ENCODE measurements around the gene RPL28. TPM values are rescaled to one million over a fixed set of nuclear protein-coding genes. Genes with fewer than 3 reads are reported as not detected.
"Not testable (repeated sequence)": the region's sequence is repeated elsewhere in the genome, so short reads cannot be mapped to it uniquely, and the experiment has no call there.

Gene RPL28
- total RNA-seq, 1 donor = 2,604 TPM

DNA sequence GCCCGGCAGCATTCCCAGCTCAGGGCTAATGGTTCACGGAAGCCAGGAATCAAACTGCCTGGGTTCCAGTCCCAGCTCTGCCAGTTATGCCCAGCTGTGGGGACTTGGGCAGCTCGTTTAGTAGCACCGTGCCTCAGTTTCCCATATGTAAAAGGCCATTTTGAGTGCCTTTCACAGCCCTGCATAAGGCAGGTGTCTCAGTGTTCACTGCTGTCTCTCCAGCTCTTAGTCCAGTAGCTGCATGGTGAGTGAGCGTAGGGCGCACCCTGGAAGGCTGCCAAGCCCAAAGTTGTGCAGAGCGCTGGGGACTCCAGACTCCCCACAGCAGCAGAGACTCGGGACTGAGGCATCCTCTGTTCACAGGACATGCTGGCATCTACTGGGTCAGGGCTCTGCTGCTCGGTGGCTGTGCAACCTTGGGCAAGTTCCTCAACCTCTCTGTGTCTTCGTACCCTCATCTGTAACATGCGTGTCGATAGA lies 5.5 kb downstream of the RPL28 start:
- DNase-seq (ENCODE audit: low read depth in 2 of 3, low spot score in 2 of 3) = no peak

DNA sequence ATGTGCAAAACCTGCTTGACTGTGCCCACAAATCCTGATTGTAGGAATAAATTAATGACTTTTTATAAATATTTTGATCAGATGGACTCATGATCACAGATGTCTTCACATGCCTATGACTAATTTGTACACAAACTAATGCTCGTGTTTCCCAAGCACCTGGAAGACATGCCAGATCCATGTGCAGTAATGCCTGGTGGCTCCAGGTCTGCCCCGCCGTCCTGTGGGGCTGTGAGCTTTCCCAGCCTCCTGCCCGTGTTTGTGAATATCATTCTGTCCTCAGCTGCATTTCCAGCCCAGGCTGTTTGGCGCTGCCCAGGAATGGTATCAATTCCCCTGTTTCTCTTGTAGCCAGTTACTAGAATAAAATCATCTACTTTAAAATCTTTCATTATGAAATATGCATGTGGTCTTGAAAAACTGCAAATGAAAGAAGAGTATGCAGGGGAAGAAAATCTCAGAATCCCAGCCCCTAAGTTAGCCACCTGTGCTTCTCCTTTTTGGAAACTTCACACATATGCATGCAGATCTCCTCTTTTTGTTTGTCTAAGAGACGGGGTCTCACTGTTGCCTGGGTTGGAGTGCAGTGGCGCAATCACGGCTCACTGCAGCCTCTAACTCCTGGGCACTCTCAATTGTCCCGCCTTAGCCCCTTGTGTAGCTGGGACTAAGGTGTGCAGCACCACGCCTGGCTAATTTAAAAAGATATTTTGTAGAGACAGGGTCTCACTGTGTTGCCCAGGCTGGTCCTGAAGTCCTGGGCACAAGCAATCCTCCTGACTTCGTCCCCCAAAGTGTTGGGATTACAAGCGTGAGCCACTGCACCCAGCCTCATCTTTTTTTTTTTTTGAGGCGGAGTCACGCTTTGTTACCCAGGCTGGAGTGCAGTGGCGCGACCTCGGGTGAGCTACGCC lies 6.2 kb downstream of the RPL28 start:
- no peak for DNase-seq (ENCODE audit: low read depth in 2 of 3, low spot score in 2 of 3)

DNA sequence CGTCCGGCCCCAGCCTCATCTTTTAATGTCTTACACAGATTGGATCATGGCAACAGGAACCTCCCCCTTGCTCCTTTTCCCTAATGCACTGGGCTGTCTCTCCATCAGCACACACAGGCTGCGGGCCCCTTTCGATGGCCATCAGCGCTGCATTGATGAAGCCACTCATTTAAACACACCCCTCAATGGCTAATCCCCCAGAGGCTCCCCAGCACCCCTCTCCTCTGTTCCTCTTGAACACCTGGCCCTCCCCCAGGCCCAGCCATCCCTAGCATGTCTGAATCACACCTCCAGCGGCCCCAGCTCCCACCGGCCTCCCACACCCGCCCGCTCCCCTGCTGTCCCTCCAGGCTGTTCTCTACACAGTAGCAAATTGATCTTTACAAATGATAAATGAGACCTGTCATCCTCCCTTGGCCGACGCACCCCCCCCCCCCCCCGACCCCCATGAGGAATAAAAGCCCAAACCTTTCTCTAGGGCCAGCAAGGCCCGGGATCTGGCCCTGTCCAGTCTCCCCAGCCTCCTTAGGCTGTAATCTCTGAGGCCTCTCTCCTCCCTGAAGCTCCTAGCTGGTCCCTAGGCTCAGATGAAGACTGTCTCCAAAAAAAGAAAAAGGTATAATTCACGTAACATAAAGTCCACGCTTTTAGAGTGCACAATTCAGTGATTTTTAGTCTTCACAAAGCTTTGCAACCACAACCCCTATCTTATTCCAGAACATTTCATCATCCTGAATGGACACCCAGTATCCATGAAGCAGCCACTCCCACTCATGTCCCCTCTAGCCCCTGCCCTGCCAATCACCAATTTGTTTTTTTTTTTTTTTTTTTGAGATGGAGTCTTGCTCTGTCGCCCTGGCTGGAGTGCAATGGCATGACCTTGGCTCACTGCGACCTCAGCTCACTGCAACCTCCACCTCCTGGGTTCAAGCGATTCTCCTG lies 7.4 kb downstream of the RPL28 start:
- no peak for DNase-seq (ENCODE audit: low read depth in 2 of 3, low spot score in 2 of 3)

DNA sequence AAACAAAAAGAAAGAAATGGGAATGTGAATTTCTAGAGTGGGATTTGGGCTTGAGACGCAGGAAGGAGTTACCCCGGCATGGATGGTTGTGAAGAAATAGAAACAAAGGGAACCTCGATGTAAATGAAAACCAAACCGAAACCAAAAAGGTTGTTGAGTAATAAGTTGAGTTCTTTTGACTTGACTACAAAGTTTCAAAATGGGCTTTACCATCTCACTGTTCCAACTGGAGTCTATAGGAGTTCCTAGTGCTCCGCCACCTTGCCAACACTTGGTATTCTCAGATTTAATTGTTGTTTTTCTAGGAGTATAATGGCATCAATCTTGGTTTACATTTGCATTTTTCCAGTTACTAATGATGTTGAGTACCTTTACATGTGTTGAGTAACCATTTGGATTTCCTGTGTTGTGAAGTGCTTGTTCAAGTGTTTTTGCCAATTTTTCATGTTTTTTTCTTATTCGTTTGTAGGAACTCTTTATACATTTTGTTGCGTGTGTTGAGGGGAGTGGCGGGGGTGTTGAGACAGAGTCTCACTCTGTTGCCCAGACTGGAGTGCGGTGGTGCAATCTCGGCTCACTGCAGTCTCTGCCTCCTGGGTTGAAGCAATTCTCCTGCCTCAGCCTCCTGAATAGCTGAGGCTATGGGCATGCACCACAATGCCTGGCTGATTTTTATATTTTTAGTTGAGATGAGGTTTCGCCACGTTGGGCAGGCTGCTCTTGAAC lies 12.6 kb downstream of the RPL28 start:
- no peak for DNase-seq (ENCODE audit: low read depth in 2 of 3, low spot score in 2 of 3)

DNA sequence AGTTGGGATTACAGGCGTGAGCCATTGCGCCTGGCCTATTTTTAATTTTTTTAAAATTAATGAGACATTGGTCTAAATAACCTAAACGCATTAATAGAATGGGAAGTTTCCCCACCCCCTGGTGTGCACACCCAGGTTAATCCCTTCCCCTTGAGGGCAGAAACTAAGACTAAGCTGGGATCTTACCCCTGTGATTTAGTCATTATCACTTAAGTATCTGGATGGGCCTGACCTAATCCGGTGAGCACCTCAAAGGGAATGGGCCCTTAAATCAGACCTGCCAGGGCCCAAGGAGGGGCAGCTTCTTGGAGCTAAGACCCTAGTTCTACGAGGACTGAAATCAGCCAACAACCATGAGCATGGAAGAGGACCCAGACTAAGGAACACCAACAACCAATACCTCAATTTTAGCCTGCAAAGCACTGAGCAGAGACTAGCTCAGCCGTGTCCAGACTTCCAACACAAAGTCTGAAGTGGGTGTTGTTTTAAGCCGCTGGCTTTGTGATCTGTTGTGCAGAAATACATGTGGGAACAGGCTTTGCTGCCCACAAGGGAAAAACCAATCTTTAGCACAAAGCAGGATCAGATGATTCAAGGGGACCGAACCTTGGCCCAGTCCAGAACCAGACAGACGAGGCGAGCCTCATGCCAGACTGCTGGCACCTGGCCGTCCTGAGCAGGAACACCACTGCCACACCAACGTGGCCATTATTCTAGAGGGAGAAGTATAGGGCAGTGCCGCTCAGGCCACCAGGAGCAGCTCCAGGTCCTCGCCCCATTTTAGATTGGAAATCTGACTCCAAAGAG lies 14.8 kb downstream of the RPL28 start:
- DNase-seq (ENCODE audit: low read depth in 2 of 3, low spot score in 2 of 3) = no peak

DNA sequence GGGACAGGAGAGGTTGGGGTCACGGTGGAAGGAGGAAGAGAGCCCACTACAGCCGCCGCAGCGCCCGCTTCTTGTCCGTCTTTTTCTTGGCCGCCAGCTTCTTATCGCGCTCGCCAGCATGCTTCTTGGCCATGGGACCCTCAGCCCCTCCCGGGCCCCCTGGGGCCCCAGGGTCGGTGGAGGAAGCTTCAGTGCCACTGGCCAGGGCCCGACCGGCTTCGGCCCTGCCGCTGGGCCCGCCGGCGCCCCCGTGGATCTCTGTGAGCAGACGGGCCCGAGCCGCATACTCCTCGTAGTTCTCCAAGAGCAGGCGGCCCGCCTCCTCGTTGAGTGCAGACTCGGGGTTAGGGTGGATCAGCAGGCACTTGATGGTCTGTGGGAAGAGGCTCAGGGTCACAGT lies 15.7 kb downstream of the RPL28 start:
- not testable (repeated sequence) for DNase-seq (ENCODE audit: low read depth in 2 of 3, low spot score in 2 of 3)

DNA sequence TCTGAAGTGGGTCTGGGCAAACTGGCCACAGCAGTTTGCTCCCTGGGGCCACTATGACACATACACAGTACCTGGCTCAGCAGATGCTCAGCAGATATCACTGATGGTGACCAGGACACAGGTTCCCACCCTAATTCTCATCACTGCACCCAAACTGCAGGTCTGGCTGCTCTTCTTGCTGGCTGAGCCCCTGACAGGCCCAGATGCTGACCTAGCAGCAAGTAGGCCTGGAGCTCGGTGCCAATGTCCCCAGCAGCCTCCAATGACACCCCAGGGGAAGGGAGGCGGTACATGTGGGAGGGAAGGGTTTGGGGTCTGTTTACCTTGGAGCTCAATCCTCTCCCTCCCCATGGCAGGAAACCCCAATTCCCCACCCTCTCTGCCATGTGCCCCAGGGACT lies 16.8 kb downstream of the RPL28 start:
- DNase-seq (ENCODE audit: low read depth in 2 of 3, low spot score in 2 of 3) = no peak

DNA sequence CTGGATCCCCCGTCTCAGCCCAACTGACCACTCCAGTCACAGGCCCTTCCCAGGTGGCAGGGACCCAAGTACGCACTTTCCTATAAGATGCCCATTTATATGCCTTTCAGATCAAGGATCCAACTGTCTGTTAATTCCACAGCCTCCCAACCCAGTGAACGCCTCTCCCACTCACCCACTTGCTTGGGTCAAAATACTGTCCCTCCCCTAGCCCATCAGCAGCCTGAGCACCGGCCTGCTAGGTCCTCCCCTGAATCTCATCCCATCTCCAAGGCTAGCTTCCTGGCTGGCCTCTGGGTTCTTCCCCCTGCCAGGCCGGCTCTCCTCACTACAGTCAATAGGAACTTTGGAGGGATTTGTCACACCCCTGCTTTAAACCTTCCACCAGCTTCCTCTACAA lies 19.9 kb downstream of the RPL28 start:
- DNase-seq (ENCODE audit: low read depth in 2 of 3, low spot score in 2 of 3) = no peak

DNA sequence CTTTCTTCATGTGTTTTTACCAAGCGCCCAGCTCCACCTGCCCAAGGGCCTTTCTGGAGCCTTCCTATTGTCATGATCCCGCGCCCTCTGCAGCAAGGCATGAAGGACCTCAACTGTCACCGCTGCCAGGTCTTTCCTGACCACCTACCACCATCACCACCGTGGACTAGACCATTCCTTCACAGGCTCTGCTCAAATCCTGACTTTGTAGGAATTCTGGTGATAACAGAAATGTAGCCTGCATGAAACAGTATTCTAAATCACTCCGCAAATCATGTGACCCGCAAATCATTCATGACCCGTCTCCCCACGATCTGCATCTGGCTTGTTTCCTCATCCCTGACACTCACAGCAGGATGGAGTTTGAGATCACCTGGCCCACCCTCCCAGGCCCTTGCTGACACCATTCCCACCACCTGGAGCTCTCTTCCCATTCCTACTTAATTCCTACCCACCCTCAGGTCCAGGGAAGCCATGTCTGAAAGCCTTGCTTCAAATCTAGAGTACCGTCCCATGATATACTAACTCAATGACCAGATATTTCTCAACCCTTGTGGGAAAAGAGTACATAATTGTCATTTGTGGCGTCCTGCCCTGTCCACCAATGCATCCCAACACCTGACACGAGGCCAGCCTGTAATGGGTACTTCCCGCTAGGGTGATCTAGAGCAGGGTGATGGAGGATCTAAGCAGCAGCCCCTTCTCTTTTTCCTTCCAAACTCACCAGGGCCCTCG lies 20.5 kb downstream of the RPL28 start:
- DNase-seq (ENCODE audit: low read depth in 2 of 3, low spot score in 2 of 3) = no peak

DNA sequence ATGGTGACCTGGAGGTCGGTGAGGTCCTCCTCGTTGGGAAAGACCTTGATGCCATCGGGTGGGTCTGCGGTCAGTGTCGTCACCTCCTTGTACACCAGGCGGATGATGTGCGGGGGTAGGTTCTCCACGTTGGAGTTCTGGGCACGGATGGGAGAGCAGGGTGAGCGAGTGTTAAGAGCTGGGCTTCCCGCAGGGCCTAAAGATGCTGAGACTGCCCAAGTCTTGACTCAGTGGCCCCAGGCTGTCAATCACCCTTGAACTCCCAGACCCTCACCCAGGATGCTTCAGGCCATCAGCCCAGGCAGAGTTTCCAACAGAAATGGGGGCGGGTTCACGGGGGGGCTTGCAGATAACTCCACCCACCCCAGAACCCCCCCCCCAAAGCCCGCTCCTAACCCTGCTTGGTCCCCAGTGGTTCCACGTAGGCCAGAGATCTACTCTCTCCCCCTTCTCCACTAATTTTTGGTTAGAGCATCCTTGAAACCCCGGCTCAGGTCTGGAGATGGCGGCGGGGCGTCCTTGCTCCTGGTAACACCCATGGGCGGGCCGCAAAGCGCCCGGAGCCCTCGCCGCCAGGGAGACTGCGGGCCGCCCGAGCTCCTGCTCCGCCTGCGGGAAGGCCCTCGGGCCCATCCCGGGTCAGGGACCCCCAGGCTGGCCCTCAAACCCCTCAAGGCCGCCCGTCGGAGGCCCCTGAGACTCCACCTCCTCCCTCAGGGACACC lies 21.3 kb downstream of the RPL28 start:
- peak in 1 of 3 donors; percentile 26 for DNase-seq (ENCODE audit: low read depth in 2 of 3, low spot score in 2 of 3)

DNA sequence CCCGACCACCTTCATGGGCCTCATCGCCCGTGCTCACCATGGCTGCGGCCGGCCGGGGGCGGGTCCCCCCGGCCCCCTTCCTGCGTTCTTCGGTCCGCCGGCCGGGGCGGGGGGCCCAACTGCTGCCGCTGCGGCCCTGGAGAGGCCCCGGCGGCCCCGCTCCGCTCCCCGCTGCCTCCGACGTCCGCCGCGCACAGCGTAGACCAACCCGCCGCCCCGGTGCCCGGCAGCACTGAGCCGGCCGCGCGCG lies 21.7 kb downstream of the RPL28 start, which contains the start of gene UBE2S:
Gene UBE2S, minus strand, starts transcription at position 239 of the 250 bp plus-strand sequence. Its CDS starts 199 bp downstream, at position 40.
- DNase-seq (ENCODE audit: low read depth in 2 of 3, low spot score in 2 of 3) = not testable (repeated sequence)

DNA sequence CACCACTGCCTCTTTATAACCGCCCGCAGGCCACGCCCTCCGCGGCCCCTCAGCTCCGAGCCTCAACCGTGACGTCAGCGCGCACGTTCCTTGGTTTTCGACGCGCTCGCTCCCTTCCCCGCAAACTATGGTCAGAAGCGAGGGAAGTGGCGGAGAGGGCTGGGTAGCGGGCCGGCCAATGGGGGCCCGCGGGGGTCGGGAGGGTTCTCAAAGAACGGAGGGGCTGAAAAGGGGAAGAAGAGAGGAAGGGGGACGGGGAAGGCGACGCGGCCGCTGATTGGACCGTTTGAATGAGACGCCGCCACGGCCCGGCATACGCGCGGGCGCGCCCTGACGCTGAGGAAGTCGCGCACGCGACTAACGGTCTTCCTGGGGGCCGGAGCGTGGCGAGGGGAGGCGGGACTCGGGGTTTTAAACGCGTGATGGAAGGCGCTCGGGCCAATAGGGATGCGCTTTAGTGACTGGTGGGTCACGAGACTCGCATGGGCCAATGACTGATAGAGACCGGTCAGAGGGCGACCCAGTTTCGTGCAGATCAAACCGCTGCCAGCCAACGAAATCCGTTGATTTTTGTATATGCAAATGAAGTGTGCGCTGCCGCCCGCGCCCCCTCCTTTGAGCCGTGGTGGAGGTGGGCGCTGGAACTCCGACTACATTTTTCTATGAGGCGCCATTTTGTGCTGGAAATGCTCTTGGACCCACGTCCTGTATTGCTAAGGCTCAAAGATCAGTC lies 22.2 kb downstream of the RPL28 start:
- peak; percentile 97 to 100 (median 100) for DNase-seq (ENCODE audit: low read depth in 2 of 3, low spot score in 2 of 3)

DNA sequence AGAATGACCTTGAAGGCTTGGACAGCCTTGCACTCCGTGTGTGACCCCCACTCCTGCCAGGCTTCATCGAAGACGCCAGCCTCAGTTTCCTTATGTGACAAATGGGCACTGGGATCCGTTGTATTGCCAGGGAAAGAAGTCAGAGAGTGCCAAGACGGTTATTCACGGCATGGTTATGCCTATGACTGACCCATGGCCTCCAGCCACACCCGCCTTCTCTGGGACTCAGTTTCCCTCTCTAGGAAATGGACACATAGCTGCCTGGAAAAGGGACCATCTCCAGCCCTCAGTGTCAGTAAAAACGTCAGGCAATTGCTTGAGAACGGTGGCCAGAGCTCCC lies 22.8 kb downstream of the RPL28 start:
- DNase-seq (ENCODE audit: low read depth in 2 of 3, low spot score in 2 of 3) = no peak

DNA sequence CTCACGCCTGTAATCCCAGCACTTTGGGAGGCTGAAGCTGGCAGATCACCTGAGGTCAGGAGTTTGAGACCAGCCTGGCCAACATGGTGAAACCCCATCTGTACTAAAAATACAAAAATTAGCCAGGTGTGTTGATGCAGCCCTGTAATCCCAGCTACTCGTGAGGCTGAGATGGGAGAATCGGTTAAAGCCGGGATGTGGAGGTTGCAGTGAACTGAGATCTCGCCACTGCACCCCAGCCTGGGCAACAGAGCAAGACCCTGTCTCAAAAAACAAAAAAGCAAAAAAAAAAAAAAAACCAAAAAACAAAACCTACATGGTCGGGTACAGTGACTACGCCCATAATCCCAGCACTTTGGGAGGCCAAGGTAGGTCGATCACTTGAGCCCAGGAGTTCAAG lies 23.4 kb downstream of the RPL28 start:
- not testable (repeated sequence) for DNase-seq (ENCODE audit: low read depth in 2 of 3, low spot score in 2 of 3)

DNA sequence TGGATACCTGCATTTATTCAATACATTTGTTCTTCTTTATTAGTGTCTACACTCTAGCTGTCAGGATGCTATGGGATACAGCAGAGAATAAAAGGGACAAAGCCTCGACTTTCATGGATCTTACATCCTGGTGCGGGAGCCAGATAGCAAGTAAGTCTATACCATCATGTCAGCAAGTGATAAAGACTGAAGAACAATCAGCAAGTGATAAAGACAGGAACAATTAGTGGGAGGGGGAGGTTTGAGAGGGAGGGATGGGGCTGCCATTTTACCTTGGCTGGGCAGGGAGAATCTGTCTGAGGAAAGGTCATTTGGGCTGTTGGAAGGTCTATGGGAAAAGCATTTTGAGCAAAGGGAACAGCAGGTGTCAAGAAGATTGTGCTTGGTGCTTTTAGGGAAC lies 24.4 kb downstream of the RPL28 start:
- DNase-seq (ENCODE audit: low read depth in 2 of 3, low spot score in 2 of 3) = no peak

DNA sequence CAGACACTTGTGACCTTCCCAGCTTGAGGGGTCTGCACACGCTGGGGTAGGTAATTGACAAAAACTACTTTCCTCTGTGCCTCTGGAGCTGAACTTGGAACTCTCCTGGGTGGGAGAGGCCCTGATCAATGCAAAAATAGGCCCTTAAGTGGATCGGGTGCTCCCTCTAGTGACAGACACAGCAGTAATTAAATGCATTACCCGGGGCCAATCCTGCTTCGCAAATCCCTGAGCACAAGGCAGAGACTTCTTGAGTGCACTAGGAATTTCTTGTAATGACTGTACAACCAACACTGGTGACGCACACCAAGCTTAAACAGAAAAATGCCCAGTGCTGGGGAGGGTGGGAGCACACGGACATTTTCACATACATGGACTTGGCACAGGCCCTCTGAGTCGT lies 32.5 kb downstream of the RPL28 start:
- peak; percentile 35 to 83 (median 70) for DNase-seq (ENCODE audit: low read depth in 2 of 3, low spot score in 2 of 3)

DNA sequence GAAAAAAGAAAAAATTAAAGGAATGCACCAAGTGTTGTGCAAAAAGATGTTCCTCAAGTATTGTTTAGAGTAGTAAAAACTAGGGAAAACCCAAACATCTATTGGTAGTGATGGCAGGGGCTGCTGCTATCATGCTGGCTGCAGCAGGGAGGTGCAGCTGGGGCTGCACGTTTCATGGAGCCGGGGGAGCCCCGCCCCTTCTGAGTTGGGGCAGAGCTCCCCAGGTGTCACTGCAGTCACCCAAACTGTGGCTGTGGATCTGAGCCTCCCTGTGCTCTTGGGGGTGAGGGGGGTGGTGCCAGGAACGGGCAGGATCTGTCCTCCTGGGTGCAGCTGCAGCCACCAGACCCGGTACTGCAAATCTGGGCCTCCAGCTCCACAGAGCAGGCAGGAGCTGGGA lies 33.4 kb downstream of the RPL28 start:
- no peak for DNase-seq (ENCODE audit: low read depth in 2 of 3, low spot score in 2 of 3)

DNA sequence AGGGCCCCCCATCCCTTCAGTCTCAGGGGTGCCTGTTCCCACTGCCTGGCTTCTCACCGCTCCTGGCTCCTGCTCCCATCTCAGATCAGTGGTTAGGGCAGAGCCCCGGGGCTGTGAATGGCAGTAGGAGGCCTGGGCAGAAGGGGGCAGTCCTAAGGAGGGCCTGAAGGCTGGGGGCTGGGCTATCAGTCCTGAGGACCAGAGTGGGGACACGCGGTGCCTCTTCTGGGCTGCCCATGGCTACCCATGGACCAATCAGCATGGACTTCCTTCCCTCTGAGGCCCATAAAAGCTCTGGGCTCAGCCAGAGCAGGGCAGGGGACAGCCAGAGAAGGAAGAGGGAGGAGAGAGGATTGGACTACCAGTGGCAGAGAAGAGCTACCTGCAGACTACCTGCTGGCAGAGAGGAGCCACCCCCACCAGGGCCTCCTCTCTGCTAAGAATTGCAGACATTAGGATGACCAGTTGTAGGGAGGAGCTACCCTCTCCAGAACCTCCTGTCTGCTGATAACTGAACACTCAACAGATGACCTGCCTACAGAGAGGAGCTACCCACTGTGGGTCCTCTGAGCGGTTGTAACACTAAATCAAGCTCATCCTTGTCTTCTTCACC lies 34.0 kb downstream of the RPL28 start:
- DNase-seq (ENCODE audit: low read depth in 2 of 3, low spot score in 2 of 3) = no peak

All from hematopoietic multipotent progenitor cell (in vitro differentiated cells).